HG03039 (cell line): ENCODE results near the gene TMEM63A.
"Not testable (repeated sequence)": the region's sequence is repeated elsewhere in the genome, so short reads cannot be mapped to it uniquely, and the experiment has no call there.

Experiments
- ATAC-seq: cut with Tn5 transposase; IDR thresholded peaks from one replicate; pipeline ENCODE4 v1.9.1; 2021; ENCODE audit warnings: mild to moderate bottlenecking, moderate library complexity; ENCODE audit not compliant: unreplicated experiment

The TMEM63A gene

DNA sequence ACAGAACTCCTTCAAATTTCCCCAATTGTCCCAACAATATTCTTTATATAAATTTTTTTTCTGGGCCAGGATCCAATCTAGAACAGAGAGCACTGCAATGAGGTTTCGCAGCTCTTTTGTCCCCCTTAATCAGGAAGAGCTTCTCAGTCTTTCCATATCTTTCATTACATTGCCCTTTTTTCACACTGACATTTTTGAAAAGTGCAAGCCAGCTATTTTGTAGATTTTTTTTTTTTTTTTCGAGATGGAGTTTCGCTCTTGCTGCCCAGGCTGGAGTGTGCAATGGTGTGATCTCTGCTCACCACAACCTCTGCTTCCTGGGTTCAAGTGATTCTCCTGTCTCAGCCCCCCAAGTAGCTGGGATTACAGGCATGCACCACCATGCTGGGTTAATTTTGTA is 75.4 kb downstream of the TMEM63A start:
- ATAC-seq = not testable (repeated sequence)

DNA sequence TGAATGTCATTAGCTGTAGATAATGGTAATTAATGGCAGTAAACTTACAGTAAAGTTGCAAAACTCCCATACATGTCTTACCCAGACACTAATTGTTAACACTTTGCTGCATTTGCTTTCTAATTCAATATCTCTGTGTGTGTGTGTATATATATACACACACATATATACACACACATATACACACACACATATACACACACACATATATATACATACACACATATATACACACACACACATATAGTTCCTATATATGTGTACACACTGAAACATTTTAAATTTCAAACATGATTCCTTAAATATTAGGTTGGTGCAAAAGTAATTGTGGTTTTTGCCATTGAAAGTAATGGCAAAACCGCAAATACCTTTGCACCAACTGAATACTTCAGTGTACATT is 75.9 kb downstream of the TMEM63A start:
- ATAC-seq = no peak

DNA sequence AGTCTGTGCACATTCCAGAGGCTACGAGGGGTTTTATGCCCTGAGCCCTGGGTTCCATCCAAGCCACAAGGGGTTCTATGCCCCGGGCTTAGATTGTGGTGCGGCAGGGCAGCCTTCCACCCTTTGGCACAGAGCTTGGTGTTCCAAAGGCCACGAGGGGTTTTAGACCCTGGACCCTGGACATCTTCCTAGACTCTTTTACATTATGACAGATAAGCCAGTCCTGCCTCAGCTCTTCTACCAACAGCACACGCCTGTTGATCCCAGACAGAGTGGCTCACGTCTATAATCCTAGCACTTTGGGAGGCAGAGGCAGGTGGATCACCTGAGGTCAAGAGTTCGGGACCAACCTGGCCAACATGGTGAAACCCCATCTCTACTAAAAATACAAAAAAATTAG is 81.0 kb downstream of the TMEM63A start:
- ATAC-seq = not testable (repeated sequence)

DNA sequence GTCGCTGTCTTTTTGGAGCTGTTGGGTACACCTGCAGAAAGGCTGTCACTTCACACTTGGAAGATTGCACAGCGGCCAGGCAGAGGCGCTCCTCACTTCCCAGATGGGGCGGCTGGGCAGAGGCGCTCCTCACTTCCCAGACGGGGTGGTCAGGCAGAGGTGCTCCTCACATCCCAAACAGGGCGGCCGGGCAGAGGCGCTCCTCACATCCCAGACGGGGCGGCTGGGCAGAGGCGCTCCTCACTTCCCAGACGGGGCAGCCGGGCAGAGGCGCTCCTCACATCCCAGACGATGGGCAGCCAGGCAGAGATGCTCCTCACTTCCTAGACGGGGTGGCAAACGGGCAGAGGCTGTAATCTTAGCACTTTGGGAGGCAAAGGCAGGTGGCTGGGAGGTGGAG is 86.1 kb downstream of the TMEM63A start:
- ATAC-seq = not testable (repeated sequence)
